ENCODE results near the gene RNF41.

- TF ChIP-seq CTCF (IDR thresholded peaks at IDR 0.05; ENCODE audit: insufficient read depth, low read length, poor library complexity, severe bottlenecking) (no peak), EZH2phosphoT487 (conservative IDR thresholded peaks at IDR 0.05; ENCODE audit: low read length) (no peak)
These were observed 5.3 kb downstream of the RNF41 start for GRCh38 chr12:56216461-56216860.

Measured in SU-DHL-6 (cell line).